ENCODE data around the gene VWA5A.
A peak's percentile ranks its signal among the peaks of the same experiment; 100 is the strongest.

VWA5A gene, protein sequence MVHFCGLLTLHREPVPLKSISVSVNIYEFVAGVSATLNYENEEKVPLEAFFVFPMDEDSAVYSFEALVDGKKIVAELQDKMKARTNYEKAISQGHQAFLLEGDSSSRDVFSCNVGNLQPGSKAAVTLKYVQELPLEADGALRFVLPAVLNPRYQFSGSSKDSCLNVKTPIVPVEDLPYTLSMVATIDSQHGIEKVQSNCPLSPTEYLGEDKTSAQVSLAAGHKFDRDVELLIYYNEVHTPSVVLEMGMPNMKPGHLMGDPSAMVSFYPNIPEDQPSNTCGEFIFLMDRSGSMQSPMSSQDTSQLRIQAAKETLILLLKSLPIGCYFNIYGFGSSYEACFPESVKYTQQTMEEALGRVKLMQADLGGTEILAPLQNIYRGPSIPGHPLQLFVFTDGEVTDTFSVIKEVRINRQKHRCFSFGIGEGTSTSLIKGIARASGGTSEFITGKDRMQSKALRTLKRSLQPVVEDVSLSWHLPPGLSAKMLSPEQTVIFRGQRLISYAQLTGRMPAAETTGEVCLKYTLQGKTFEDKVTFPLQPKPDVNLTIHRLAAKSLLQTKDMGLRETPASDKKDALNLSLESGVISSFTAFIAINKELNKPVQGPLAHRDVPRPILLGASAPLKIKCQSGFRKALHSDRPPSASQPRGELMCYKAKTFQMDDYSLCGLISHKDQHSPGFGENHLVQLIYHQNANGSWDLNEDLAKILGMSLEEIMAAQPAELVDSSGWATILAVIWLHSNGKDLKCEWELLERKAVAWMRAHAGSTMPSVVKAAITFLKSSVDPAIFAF

DNA sequence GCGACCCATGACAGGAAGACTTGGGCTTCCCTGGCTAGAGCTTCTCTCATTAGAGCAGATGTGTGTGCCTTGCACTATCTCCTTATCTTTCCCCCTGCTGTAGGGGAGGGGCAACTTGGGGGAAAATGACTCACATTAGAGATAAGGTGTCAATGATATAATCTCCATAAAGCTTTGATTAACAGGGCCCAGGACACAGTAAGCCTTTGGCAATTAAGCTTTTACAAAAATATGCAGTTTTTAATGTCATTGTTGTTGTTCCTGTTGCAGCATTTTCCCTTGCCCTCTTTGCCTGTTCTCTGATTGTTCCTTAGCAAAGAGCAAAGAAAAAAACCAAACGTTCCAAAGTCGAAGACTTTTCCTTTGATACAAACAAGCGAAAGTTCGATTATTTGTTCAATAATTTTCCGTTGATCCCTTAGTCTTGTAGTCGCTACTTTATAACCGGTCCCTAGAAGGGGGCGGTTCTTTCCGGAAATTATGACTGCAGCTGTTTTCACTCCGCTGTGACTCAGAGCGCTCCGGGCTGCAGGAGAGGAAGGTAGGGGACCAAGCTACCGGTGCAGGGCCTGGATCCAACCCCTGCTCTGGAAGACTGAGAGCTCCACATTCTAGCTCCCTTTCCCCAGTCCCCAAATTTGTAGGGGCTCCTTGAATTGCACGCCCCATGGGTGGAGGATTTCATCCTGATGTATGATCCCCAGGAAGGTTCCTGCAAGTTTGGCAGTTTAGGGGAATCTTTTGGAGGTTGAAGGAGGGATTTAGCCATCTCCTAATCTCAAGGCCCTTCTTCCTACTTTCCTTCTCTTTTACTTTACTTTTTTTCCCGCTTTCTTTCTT, at the start of gene VWA5A:
Gene VWA5A, plus strand, starts transcription at position 509 of the 840 bp plus-strand sequence. CDS start 2,062 bp downstream, outside the sequence.
- DNase-seq = peak; percentile 89

DNA sequence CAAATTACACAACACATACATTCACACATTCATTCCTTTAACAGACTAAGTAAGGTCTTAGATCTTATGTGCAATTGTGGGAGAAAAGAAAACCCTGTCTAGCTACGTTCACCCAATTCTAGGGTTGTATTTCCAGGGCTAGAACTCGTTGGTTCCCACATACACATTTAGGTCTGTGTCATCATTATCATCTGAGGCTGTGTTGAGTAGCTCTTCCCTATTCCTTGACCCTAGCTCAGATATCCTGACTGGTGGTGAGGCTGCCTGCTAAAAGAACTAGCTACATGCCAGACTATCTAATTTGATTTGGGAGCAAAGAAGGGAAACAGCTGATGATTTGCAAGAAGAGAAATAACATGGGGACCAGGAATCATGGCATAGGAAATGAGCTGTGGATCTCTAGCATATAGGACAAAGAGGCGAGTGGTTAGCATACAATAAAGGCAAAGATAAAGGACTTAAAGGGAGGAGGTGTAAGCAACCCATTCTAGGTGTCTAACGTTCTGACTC, 46.6 kb upstream of the VWA5A start:
- DNase-seq = no peak

DNA sequence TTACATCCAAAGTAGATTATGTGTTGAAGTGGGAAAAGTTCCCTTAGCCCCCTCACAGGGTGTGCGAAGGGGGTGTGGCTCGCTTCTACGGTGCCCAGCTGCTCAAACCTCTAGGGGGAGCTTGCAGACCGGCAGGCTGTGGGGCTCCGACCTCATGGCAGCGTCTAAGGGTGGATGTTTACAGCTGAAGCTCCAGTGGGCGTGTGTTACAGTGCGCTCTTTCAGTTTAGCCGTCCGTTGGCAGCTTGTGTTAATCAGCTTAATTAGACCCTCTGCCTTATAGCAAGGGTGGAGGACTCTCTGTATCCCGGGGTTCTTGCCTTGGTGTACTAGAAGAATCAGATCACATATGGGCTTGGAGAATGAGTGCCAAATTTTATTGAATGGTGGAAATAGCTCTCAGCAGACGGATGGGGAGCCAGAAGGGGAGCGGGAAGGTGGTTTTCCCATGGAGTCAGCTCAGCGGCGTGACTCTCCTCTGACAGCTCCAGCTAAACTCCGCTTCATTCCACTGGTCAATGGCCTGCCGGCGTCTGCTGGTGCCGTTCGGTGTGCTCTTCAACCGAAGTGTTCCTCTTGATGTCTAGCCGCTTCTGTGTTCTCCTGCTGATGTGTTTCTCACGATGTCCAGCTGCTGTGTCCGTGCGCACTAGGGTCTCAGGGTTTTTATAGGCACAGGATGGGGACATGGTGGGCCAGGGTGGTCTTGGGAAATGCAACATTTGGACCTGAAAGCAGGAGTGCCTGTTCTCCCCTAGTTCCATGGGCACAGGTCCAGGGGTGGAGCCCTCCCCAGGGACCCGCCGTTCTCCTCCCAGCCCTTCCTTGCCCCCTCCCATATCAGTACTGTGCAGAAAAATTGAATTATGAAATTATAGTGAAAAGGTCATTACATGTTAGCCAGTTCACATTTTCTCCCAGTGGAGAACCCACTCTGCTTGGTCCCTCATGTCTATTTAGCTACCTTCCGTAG, 45.5 kb upstream of the VWA5A start:
- peak; percentile 94 for DNase-seq

DNA sequence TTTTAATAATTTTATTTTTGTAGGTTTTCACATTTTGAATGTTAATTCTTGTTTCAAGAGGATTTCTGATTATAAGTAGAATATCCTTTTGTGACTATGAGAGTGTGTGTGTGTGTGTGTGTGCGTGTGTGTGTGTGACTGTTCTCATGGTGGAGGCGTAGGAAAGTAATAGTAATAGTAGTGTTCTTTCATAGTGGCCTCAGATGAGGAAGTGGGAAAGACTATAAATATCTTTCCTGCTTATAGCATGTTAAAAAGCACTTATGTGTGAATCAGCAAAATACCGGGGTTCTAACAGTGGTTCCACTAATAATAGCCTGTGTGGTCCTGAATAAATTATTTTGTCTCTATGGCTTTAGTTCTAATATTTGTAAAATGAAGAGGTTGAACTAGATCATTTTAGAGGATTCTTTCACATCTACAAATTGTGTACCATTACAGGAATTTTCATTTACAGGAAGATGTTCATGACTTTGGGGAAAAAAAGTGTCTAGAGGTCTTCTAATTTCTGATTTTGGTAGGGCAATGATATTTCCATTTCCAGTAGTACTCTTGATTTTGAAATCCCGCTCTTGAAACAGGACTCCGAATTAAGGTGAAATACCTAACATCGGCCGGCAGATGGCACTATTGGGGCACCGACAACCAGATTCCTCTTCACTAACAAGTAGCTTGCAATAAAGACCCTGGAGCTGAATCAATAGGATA, 44.2 kb upstream of the VWA5A start:
- peak; percentile 86 for DNase-seq

DNA sequence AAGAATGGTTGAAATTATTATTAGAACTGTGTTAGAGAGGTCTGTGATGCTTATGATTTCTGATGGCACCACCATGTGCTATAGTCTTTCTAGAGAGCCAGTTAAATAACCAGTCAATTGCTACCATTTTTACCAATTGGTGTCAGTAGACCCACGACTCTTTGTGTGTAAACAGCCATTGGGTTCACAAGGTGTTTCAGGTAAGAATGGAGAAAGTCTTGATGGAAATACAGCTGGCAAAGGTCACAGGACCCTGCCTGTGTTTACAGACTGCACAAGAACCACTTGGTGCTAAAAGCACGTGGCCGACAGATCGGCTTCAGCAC, 43.7 kb upstream of the VWA5A start:
- no peak for DNase-seq

DNA sequence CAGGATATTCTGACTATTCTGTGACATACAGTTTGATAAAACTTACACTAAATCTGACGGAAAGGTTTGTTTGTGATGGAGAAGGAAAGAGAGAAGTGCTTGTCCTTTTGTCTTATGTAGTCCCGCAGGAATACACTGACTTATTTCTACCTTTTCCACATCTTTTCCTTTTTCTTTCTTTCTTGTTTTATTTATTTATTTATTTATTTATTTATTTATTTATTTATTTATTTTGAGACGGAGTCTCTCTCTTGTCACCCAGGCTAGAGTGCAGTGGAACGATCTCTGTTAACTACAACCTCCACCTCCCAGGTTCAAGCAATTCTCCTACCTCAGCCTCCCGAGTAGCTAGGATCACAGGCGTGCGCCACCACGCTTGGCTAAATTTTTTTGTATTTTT, 43.1 kb upstream of the VWA5A start:
- no peak for DNase-seq

DNA sequence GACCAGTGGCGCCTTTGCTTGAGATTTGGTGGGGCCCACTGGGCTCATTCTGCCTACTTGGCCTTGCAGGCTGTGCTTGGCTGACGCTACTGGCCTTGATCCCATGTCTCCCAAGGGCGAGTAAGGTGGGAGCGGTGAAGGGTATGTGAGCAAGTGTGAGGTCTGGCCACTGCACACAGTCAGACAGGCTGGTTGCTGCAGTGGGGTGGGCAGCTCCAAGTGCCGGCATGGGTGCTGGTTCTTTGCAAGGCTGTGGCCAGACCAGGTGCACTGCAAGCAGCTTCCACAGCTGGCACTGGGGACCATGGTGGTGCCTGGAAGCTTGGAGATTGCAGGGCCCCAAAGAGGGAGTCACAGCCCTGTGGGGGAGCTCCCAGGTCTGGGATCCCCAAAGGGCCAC, 40.7 kb upstream of the VWA5A start:
- no peak for DNase-seq

DNA sequence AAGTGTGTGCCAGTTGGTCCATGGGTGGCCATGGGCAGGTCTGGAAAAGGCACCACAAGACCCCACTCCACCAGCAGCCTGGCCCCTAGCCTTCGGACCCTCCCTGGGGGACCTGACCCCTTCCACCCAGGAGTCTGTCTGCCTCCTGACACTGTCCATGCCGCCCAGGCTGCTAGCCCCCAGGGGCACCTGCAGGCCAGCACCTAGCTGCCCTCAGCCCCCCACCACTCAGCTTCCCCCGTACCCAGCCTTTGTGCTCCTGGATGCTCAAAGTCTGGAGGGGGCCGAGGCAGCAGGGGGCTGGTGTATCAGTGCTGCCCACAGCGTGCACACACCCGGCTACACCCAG, 39.8 kb upstream of the VWA5A start:
- DNase-seq = no peak

DNA sequence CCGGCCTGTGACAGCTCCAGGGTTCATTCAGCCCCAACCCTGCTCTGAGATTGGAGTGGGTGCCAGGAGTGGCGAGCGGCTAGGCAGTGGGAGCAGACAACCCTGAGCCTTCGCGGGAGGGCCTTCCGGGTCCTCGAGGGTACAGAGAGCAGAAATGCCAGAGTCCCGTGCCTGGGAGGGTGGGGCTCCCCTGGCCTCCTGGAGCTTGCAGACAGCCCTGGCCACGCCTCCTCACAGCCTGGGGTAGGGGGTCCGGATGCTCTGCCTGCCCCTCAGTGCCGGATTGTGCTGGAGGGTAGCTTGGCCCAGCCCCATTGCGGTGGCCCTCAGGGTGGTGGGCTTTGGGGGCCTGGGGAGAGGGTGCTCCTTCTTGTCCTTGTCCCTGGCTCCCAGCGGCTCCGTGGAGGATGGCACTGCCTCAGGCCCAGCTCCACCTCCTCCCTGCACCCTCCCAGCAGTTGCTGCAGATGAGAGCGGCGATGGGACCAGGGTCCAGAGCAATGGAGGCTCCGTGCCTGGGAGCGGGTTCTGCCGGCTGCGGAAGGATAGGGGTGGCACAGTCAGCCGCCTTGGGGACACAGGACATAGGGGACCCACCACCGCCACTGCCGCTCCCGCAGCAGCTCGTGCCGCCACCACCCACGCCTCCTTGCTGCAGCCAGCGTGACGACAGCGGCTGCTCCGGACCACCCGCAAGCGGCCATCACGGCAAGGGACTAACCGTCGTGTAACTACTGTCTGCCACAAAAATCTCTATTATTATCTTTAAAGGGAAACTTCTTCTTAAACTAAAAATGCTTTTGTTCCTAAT, 39.2 kb upstream of the VWA5A start:
- DNase-seq = peak; percentile 69

DNA sequence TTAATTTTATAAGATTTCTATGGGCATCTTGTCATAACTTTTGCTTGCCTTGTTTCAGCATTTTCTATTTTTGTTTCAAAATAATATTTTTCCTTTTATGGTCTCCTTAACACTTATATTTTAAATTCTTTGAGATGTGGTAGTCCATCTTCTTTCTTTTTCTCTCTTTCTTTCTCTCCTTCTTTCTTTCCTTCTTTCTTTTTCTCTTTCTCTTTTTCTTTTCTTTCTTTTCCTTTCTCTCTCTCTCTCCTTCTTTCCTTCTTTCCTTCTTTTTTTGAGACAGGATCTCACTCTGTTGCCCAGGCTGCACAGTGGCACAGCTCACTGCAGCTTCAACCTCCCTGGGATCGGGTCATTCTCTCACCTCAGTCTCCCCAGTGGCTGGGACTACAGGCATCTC, 38.0 kb upstream of the VWA5A start:
- no peak for DNase-seq

DNA sequence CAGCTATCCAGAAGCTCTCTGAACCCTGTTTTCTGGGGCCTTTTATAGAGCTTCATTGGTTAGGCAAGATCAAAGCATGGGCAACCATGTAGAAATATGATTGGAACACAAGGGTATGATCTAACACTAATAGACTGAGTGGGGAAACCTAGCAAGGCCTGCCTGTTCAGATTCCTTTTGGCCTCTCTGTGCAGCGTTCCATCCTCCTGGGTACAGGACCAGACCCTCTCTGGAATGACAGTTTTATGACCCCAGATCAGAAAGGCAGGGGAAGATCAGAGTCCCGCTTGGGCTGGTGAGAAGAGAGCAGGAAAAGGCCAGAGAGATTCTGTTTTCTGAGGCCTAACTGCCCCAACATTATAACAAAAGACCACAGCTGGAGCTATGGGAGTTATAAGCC, 36.7 kb upstream of the VWA5A start:
- DNase-seq = no peak

DNA sequence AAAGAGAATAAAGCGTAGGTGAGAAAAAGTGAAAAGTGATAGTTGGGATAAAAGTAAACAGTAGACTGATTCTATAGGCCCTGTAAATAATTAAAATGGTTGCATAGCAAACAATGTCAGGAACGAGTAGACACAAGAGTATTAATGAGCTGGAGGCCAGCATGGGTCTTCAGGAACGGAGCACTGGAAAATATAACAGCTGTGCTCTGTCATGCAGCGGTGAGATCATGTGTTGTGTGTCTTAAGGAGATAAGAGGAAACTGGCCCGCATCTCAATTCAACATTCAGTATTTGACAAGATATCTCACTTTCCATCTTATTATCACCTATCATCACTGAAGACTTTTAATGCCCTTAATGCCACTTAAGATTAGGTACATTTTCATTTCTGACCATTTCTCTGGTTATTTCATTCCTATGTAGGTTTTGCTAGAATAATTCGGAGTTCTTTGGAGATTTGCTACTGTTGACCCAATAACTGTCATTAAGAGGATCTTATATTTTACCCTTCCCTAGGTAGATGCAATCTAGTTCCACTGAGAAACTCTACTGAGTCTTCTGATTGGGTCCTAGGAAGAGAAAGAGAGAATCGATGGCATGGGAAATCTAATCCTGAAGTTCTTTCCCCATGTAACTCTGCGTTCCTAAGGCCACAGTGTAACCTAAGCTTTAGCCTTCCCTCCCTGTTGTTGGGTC, 35.5 kb upstream of the VWA5A start:
- no peak for DNase-seq

DNA sequence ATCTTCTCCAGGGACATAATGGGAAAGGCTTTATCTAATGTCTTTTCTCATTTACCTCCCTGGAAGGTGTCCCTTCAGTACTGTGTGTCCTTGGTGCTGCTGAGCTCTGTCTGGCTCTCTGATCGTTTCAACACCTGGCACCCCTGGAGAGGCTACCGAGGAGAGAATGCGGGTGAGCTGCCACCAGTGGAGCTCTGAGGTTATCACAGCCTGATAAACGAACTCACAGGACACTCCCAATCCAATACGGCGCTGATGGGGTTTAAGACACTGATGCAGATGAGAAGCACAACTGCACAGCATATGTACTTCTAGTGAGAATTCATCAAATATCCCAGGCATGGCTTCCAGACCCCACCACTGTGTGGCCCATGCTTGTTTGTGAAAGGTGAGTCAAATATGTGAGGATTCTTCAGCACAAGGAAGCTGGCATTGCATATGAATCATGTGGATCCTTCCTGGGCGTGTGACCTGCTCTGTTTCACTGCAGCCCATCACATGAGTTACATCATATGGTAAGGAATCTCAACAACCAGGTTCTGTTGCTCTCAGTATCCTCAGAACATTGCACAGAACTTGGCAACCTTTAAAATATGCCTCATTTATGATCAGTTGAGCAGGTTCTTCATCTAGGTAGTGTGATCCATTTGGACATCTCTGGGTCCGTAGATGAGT, 34.8 kb upstream of the VWA5A start:
- no peak for DNase-seq

DNA sequence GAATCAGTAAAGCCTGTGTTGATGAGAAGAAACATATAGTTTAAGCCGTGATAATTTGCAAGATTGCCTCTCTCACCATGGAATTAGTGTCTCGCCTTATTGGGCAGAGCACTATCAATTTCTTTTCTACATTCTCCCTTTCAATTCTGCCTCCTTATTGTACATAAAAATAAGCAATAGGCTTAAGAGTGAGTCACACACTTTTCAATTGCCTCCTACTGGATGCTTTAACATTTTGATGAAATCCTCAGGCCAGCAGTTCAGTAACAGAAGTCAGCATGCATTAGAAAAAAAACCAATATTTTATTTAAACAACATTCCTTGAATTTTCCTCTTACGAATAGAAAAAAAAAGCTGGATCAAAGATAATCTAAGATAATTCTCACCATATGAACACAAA, 33.8 kb upstream of the VWA5A start:
- no peak for DNase-seq

DNA sequence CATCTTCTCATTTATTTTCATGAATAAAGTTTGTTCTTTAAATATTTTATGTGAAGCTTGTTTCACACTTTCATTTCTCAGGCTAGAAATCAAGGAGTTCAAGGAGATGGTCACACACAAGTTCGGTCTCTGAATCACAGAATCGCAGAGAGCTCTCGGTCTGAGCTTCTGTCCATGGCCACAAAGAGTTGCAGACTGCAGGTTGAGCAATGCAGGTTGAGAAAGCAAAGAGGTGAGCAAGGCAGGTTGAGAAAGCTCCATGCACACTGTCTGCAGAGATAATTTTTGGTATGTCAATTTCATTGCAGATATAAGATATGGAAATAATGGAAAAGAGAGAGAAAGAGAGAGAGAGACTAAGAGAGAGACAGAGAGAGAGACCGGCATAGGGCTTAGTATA, 32.9 kb upstream of the VWA5A start:
- DNase-seq = no peak

DNA sequence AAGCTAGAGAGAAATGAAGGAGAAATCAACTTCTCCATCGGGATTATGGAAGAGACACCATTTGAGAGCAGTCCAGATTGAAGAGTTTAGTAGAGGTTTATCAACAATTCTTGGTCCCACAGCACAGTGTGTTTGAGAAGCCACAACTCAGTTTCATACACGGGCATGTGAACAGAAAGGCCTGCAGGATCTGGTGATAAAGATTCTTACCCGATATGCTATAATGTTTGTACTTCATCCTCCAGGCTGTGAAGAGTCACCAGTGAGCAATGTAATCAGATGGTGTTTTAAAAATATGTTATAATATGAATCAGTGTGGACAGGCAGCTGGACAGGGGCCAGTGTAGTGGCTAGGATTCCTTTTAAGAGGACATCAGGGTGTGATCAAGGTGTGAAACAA, 29.7 kb upstream of the VWA5A start:
- DNase-seq = no peak

DNA sequence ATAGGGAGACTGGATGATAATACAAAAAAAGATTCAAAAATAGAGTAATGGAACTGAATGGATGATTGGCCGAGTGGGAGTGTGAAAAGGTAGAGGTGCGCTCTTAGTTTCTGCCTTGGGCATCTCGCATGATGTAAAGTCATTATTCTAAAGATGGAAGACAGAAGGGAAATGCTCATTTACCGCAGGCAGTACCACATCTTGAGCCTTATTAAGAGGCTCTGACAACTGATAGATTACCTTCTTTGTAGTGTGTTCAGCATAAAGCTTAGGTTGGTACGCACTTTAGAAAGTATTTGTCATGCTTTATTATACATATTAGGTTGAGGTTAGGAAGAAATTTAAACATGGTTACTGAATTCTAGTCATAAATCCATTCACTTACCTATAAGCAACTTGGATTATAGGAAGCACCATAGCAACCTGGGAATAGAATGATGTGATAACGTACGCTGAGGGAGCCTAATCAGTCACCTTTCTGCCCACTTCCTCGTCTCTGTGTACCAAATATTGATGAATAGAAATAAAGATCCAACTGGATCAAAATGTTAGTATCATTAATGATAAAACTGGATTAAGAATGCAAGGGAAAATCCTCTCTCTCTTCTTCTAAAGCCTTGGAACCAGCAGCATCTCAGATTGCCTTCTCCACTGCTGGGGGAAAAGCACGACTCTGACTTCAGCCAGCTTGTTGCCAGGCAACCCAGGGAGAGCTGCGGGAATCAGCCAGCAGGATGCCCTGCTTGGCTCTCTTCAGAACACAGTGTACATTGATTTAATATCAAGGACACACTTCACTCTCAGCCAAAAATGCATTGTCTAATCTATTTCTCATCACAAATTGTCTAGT, 29.0 kb upstream of the VWA5A start:
- peak; percentile 72 for DNase-seq

DNA sequence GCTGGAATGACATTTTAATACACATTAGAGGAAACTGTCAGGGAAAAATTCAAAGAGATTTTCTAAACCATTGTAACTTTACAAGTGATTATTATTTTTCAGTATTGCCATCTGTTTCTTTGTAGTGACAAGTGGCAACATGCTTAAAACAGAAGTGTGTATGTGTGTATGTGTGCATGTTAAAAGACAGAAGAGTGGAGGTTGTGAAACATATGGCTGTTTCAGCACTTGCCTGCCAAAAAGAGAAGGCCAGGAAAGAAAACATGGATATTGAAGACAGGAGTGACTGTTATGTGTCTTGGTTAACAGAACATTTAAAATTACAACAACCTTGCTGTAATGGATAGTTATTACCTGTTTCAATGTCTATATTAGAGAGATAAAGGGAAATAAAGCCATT, 24.3 kb upstream of the VWA5A start:
- peak; percentile 8 for DNase-seq

All from NCI-H1105 treated with DMSO at 0.1 percent for 48 hours (cell line).